ENCODE data around the gene RRM1. TPM values are rescaled to one million over a fixed set of nuclear protein-coding genes. Genes with fewer than 3 reads are reported as not detected.

The RRM1 gene
- total RNA-seq, 3 donors from 2014 or later (not counting 1 experiment from before 2014, with no cell fraction given) = 17.0 to 37.6 (median 24.4) TPM

- Histone ChIP-seq H3K27ac (ENCODE audit: low read length) (peak overlapping the region; percentile 94), H3K4me1 (ENCODE audit: control insufficient read depth, insufficient read depth, low read length) (peaks cover 41% of the 10 kb centered on the region), H3K4me3 (ENCODE audit: low read length) (peak overlapping the region; percentile 88), H3K36me3 (ENCODE audit: control insufficient read depth, insufficient read depth, low read length) (peaks cover 6% of the 10 kb centered on the region), H3K9me3 (ENCODE audit: control insufficient read depth, insufficient read depth, low read length) (no peaks in the 10 kb centered on the region), H3K27me3 (ENCODE audit: control insufficient read depth, insufficient read depth, low read length) (no peaks in the 10 kb centered on the region)
- H3K36me3 Mint-ChIP-seq = no peaks in the 10 kb centered on the region
- H3K27me3 Mint-ChIP-seq (ENCODE audit: low read depth in 2 of 2) = no peaks in the 10 kb centered on the region
- WGBS (ENCODE audit: insufficient coverage) = 76% methylated on average over 25 of the region's 25 CpGs
- intact Hi-C loops (cut with micrococcal nuclease) = no loop called here
- DNase-seq (no peak), ATAC-seq (no peak)
- peak overlapping the region; percentile 97 to 99 for H3K27ac Mint-ChIP-seq
- TF ChIP-seq CTCF (IDR thresholded peaks at IDR 0.05) = no peak
- H3K9me3 Mint-ChIP-seq = no peaks in the 10 kb centered on the region
- H3K4me3 Mint-ChIP-seq = peak overlapping the region; percentile 98
- peaks cover 40 to 53% of the 10 kb centered on the region in 2 donors for H3K4me1 Mint-ChIP-seq
Measured at GRCh38 chr11:4093519-4094347, 866 bp upstream of the RRM1 start.

GRCh38 chr11:4095509-4096230, 1.1 kb downstream of the RRM1 start:
- WGBS (ENCODE audit: insufficient coverage) = 46% methylated on average over 10 of the region's 10 CpGs
- no peak for TF ChIP-seq CTCF (IDR thresholded peaks at IDR 0.05)
- Histone ChIP-seq H3K27me3 (ENCODE audit: control insufficient read depth, insufficient read depth, low read length) (no peaks in the 10 kb centered on the region), H3K4me3 (ENCODE audit: low read length) (peak overlapping the region; percentile 88), H3K9me3 (ENCODE audit: control insufficient read depth, insufficient read depth, low read length) (no peaks in the 10 kb centered on the region), H3K4me1 (ENCODE audit: control insufficient read depth, insufficient read depth, low read length) (peaks cover 28% of the 10 kb centered on the region), H3K36me3 (ENCODE audit: control insufficient read depth, insufficient read depth, low read length) (peaks cover 6% of the 10 kb centered on the region), H3K27ac (ENCODE audit: low read length) (peak overlapping the region; percentile 94)
- peak overlapping the region; percentile 97 to 99 for H3K27ac Mint-ChIP-seq
- peak overlapping the region; percentile 98 for H3K4me3 Mint-ChIP-seq
- no peaks in the 10 kb centered on the region for H3K36me3 Mint-ChIP-seq
- H3K4me1 Mint-ChIP-seq = peaks cover 28 to 46% of the 10 kb centered on the region in 2 donors
- no peaks in the 10 kb centered on the region for H3K9me3 Mint-ChIP-seq
- peak in 1 of 2 donors; percentile 33 for DNase-seq
- intact Hi-C loops (cut with micrococcal nuclease) = no loop called here
- no peaks in the 10 kb centered on the region for H3K27me3 Mint-ChIP-seq (ENCODE audit: low read depth in 2 of 2)
- ATAC-seq = no peak

- Mint-ChIP-seq H3K4me1 (peaks cover 21 to 30% of the 10 kb centered on the region in 2 donors), H3K4me3 (no peak overlapping the region)
Measured at GRCh38 chr11:4098026-4098621, 3.5 kb downstream of the RRM1 start.

More at GRCh38 chr11:4098026-4098621, 3.5 kb downstream of the RRM1 start:
- no peaks in the 10 kb centered on the region for H3K9me3 ChIP-seq (ENCODE audit: control insufficient read depth, insufficient read depth, low read length)
- Mint-ChIP-seq H3K36me3 (no peaks in the 10 kb centered on the region), H3K9me3 (no peaks in the 10 kb centered on the region), H3K27ac (no peak overlapping the region), H3K27me3 (ENCODE audit: low read depth in 2 of 2) (no peaks in the 10 kb centered on the region)
- no peak for TF ChIP-seq CTCF (IDR thresholded peaks at IDR 0.05)
- peaks cover 19% of the 10 kb centered on the region for H3K4me1 ChIP-seq (ENCODE audit: control insufficient read depth, insufficient read depth, low read length)
- peaks cover 6% of the 10 kb centered on the region for H3K36me3 ChIP-seq (ENCODE audit: control insufficient read depth, insufficient read depth, low read length)
- DNase-seq (no peak), ATAC-seq (no peak)
- no peaks in the 10 kb centered on the region for H3K27me3 ChIP-seq (ENCODE audit: control insufficient read depth, insufficient read depth, low read length)
- no peak overlapping the region for H3K4me3 ChIP-seq (ENCODE audit: low read length)
- WGBS (ENCODE audit: insufficient coverage) = 86% methylated on average over 2 of the region's 4 CpGs
- no peak overlapping the region for H3K27ac ChIP-seq (ENCODE audit: low read length)
- intact Hi-C loops (cut with micrococcal nuclease) = no loop called here
